Loucy (cell line): ENCODE data around the gene KLK6.

Experiments used
- H2AFZ ChIP-seq: fragments of 200-600 bp; sonication (generic); 2 replicates; pipeline ENCODE4 v1.6.0; 2016; ENCODE audit warnings: antibody characterized with exemption, mild to moderate bottlenecking, low read length, moderate library complexity
- H3F3A ChIP-seq: fragments of 200-600 bp; 2 replicates; pipeline ENCODE4 v1.6.0; 2016; ENCODE audit warnings: antibody characterized with exemption, low read depth, mild to moderate bottlenecking
- H3K27me3 ChIP-seq: fragments of 200-600 bp; sonication (generic); 2 replicates; pipeline ENCODE4 v1.6.1; 2014; ENCODE audit warnings: low read length, mild to moderate bottlenecking; ENCODE audit not compliant: insufficient read depth, poor library complexity, severe bottlenecking
- H3K36me3 ChIP-seq: fragments of 200-600 bp; sonication (generic); 2 replicates; pipeline ENCODE4 v1.6.1; 2016; ENCODE audit warnings: low read length; ENCODE audit not compliant: insufficient read depth
- H3K4me1 ChIP-seq: fragments of 200-600 bp; sonication (generic); 2 replicates; pipeline ENCODE4 v1.5.1; 2014; ENCODE audit warnings: low read length, mild to moderate bottlenecking; ENCODE audit not compliant: insufficient read depth, poor library complexity, severe bottlenecking
- H3K4me2 ChIP-seq: fragments of 200-600 bp; sonication (generic); 2 replicates; pipeline ENCODE4 v1.6.0; 2014; ENCODE audit warnings: antibody characterized with exemption, low read length, low read depth, mild to moderate bottlenecking; ENCODE audit not compliant: poor library complexity, severe bottlenecking
- H3K4me3 ChIP-seq: fragments of 200-600 bp; sonication (generic); 2 replicates; pipeline ENCODE4 v1.5.1; 2014; ENCODE audit warnings: low read length, mild to moderate bottlenecking, mixed read lengths; ENCODE audit not compliant: poor library complexity, severe bottlenecking
- H3K79me2 ChIP-seq: fragments of 200-600 bp; sonication (generic); 2 replicates; pipeline ENCODE4 v1.6.1; 2014; ENCODE audit warnings: low read length; ENCODE audit not compliant: insufficient read depth
- H3K9ac ChIP-seq: fragments of 200-600 bp; sonication (generic); 2 replicates; pipeline ENCODE4 v1.6.0; 2014; ENCODE audit warnings: mild to moderate bottlenecking, low read depth, low read length, moderate library complexity; ENCODE audit not compliant: poor library complexity, severe bottlenecking
- H3K9me2 ChIP-seq: fragments of 200-600 bp; sonication (generic); replicated peaks from 2 replicates; pipeline ENCODE4 v1.6.1; 2016; ENCODE audit warnings: low read depth, low read length, mixed read lengths
- H3K9me3 ChIP-seq: fragments of 200-600 bp; sonication (generic); 2 replicates; pipeline ENCODE4 v1.6.1; 2014; ENCODE audit warnings: mild to moderate bottlenecking, antibody characterized with exemption, low read length, low read depth; ENCODE audit not compliant: insufficient read depth
- H4K20me1 ChIP-seq: fragments of 200-600 bp; sonication (generic); 2 replicates; pipeline ENCODE4 v1.6.0; 2014; ENCODE audit warnings: antibody characterized with exemption, low read length, mild to moderate bottlenecking; ENCODE audit not compliant: insufficient read depth, poor library complexity, severe bottlenecking
- EZH2phosphoT487 ChIP-seq: fragments of 200-600 bp; IDR thresholded peaks from 2 replicates; pipeline ENCODE4 v1.6.1; 2018; ENCODE audit warnings: antibody characterized with exemption, mild to moderate bottlenecking, moderate library complexity, borderline replicate concordance
- TF ChIP-seq, protein P1 (sequence below): fragments of 200-600 bp; sonication (generic); conservative IDR thresholded peaks from 2 replicates; pipeline ENCODE4 v1.5.1; 2014; ENCODE audit warnings: mild to moderate bottlenecking, antibody characterized with exemption, low read length

Gene KLK6

DNA sequence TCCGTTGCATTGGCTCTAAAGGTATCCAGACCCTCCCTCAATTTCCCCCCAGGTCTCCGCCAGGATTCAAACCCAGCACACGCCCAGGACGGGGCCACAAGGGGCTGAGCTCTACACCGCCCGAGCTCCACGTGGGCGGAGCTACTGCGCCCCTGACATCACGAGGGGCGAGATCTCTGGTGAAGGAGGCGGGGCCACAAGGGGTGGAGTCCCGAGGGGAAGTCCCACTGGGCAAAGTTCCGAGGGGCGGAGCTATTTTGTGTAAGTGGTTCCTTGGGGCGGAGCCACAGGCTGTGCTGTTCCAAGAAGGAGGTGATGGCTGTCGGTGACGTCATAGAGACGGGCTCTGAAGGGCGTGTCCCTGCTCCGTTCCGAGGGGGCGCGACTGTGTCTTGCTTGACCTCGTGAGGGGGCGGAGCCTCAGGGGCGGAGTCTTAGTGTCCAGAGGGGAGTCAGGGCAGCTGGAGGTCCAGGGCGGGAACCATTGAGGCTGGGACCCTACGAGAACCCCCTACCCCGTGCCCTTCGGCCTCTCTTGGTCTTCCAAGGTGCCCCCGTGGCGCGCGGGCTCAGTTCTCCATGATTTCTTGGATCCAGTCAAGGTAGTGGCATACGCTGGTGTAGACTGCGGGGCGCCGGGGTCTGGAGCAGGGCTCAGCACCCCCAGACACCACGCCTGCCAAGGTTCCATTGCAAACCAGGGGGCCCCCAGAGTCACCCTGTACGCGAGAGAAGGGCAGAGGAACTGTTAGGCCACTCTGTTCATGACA, 33.3 kb upstream of the KLK6 start:
- no peak overlapping the region for H3K9ac ChIP-seq
- no peaks in the 10 kb centered on the region for H3K9me2 ChIP-seq
- peaks cover 5% of the 10 kb centered on the region; the same call in 1 of the 2 replicates for H3K9me3 ChIP-seq
- H3K27me3 ChIP-seq = no peaks in the 10 kb centered on the region
- no peak overlapping the region for H3K4me2 ChIP-seq
- H3K4me3 ChIP-seq = no peak overlapping the region
- no peaks in the 10 kb centered on the region for H3K4me1 ChIP-seq
- no peaks in the 10 kb centered on the region for H3K36me3 ChIP-seq
- no peaks in the 10 kb centered on the region for H3F3A ChIP-seq
- TF ChIP-seq, protein P1, sequence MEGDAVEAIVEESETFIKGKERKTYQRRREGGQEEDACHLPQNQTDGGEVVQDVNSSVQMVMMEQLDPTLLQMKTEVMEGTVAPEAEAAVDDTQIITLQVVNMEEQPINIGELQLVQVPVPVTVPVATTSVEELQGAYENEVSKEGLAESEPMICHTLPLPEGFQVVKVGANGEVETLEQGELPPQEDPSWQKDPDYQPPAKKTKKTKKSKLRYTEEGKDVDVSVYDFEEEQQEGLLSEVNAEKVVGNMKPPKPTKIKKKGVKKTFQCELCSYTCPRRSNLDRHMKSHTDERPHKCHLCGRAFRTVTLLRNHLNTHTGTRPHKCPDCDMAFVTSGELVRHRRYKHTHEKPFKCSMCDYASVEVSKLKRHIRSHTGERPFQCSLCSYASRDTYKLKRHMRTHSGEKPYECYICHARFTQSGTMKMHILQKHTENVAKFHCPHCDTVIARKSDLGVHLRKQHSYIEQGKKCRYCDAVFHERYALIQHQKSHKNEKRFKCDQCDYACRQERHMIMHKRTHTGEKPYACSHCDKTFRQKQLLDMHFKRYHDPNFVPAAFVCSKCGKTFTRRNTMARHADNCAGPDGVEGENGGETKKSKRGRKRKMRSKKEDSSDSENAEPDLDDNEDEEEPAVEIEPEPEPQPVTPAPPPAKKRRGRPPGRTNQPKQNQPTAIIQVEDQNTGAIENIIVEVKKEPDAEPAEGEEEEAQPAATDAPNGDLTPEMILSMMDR = no peak
- TF ChIP-seq EZH2phosphoT487 = no peak
- H4K20me1 ChIP-seq = no peaks in the 10 kb centered on the region
- no peak overlapping the region for H2AFZ ChIP-seq
- no peaks in the 10 kb centered on the region for H3K79me2 ChIP-seq

DNA sequence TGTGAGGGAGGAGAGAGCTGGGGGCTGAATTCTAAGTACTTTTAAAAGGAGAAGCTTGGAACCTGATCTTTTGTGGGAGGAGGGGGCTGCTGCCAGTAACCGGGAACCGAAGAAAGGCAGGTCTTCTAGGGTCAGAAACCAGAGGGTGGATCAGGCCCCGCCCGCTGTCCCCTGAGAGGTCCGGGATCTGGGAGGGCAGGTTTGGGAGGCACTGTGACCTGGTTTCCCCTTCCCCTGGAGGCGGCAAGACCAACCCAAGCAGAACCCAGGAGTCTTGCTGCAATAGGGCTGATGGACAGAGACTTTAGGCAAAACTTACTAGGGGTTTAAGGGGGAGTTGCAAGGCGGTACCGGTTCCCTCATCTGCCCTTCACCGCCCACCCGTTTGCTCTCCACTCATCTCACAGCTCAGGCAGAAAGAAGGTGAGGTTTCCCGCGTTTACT, 32.7 kb upstream of the KLK6 start:
- Histone ChIP-seq H3K4me1 (no peaks in the 10 kb centered on the region), H2AFZ (no peak overlapping the region), H3K9ac (no peak overlapping the region), H4K20me1 (no peaks in the 10 kb centered on the region), H3K9me3 (peaks cover 5% of the 10 kb centered on the region; the same call in 1 of the 2 replicates), H3K4me2 (no peak overlapping the region), H3K4me3 (no peak overlapping the region), H3K27me3 (no peaks in the 10 kb centered on the region), H3K79me2 (no peaks in the 10 kb centered on the region), H3K36me3 (no peaks in the 10 kb centered on the region), H3K9me2 (no peaks in the 10 kb centered on the region), H3F3A (no peaks in the 10 kb centered on the region)
- TF ChIP-seq EZH2phosphoT487 = no peak
- TF ChIP-seq, protein P1 = no peak

DNA sequence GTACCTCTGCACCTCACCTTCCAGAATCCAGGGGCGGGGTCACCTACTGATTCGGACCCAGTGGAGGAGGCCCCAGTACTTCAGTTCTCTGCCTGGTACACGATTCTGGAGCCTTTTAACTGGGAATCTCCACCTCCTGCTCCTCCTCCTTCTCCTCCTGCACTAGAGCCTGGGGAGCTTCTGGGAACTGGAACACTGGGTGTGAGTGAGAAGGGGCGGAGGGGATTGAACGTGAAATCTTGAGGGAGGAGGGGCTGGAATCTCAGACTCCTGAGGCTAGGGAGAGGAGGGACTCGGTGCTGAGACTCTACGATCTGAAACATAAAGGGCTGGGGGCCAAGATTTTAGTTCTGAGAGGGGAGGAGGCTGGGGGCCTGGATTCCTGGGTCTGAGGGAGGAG, 32.1 kb upstream of the KLK6 start, which contains the start of gene KLK8:
Gene KLK8 (minus strand): TSS at position 90 of the 400 bp plus-strand sequence. CDS start 437 bp downstream, outside the sequence.
- Histone ChIP-seq H3K9ac (no peak within 1 kb of the TSS), H3K27me3 (no peaks in the 10 kb centered on the region), H3K9me2 (no peaks in the 10 kb centered on the region), H3K79me2 (no peaks in the 10 kb centered on the region), H3K4me2 (no peak within 1 kb of the TSS), H3K4me1 (no peaks in the 10 kb centered on the region), H3K4me3 (no peak within 1 kb of the TSS), H3K36me3 (no peaks in the 10 kb centered on the region), H2AFZ (no peak within 1 kb of the TSS), H4K20me1 (no peaks in the 10 kb centered on the region), H3K9me3 (peaks cover 5% of the 10 kb centered on the region; the same call in 1 of the 2 replicates), H3F3A (no peaks in the 10 kb centered on the region)
- TF ChIP-seq, protein P1 = no peak
- TF ChIP-seq EZH2phosphoT487 = no peak
